ENCODE measurements around the gene OGDHL. TPM values are rescaled to one million over a fixed set of nuclear protein-coding genes. Genes with fewer than 3 reads are reported as not detected.
"Not testable (repeated sequence)": the region's sequence is repeated elsewhere in the genome, so short reads cannot be mapped to it uniquely, and the experiment has no call there.

OGDHL gene
- total RNA-seq, 2 donors from 2014 or later = 1.1 to 1.3 TPM

GRCh38 chr10:49743464-49744075 is 18.6 kb downstream of the OGDHL start:
- DNase-seq (no peak), ATAC-seq (no peak)
- intact Hi-C loops (cut with DNase I, micrococcal nuclease) = no loop called here

DNA sequence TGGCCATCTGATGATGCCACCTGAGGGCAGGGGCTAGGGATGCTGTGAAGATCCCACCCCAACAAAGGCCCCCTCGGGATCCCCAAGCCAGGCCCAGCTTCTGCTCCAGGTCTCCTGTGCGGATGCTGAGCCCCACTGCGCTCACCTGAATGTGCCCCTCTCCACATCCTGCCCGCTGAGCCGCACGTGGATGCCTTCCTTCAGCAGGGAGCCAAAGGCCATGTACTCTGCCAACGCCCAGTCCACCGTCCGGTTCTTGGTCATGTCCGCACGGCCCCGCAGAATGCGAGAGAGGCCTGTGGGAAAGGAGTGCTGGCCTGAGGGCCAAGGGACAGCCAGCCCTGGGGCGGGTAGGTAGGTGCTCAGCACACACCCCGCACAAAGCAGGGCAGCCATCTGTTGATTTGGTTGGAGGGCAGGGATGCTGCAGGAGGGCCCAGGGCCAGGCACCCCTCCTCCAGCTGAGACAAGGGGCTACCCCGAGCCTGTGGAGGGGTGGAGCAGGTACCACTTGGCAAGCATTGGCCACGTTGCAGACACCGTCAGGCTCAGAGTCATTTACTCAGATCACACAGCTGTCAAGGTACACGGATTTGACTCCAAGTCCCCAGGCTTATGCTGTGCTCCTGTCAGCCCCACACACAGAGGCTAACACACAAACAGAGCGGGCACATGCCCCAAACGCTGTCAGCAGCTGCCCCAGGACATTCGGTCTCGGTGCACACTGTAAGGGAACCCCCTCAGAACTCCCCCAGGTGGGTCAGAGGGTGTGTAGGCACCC is 19.2 kb downstream of the OGDHL start:
- no peak for DNase-seq
- intact Hi-C loops (cut with DNase I, micrococcal nuclease) = no loop called here

GRCh38 chr10:49741108-49741995 is 20.8 kb downstream of the OGDHL start:
- ATAC-seq = no peak
- no peak for DNase-seq
- intact Hi-C loops (cut with DNase I, micrococcal nuclease) = no loop called here

More for the DNA sequence above, 19.2 kb downstream of the OGDHL start:
- ATAC-seq = no peak

DNA sequence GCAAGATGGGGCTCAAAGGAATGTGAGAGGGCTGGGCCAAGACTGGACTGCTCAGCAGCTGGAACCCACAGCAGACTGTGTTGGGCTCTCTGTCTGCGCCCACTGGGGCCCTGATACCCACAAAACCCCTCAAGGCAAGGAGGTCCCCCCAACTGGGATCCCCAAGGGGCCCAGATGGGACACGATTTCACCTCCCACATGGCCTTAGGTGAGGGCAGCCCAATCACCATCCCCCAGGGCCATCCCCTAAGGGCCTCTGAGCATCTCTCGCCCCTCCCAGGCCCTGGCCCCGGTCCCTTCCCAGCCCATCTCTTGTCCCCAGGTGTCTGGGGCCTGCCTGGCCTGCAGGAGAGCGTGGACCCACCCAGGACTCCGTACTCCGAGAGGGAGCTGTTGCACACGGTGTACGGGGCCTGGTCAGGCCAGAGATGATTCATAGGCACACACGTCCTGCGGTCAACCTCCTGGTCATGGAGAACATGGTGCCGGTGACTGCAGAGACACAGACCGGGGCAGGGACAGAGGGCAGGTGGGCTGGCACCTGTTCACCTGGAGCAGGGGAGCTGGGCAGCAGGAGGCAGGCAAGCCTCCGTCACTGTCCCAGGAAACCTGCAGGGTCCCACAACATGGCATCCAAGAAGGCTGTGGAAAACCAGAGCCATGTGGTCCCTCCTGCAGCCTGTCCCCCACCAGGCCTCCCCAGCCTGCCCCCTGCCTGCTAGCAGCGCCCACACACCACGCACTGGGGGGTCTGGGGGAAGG is 21.6 kb downstream of the OGDHL start:
- no peak for ATAC-seq
- intact Hi-C loops (cut with DNase I, micrococcal nuclease) = no loop called here
- DNase-seq = no peak

DNA sequence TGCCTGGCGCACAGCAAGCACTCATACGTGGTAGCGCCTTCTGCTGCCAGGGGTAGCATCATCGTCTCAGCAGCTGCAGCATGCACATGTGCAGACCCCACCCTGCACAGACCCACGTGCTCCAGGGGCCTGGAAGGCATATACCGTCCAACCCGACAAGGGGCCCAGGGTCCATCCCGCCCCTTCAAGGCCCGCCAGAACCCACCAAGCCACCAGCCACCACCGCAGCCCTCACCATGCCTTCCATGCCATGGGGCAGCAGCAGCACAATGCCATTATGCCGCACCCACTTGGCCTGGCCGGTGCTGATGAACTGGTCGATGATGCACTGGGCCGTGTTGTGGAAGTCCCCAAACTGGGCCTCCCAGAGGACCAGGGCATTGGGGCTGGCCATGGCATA is 22.7 kb downstream of the OGDHL start:
- intact Hi-C loops (cut with DNase I, micrococcal nuclease) = no loop called here
- DNase-seq (no peak), ATAC-seq (no peak)

- intact Hi-C loops (cut with DNase I, micrococcal nuclease) = no loop called here
- DNase-seq = no peak
- no peak for ATAC-seq
Measured at GRCh38 chr10:49738616-49739360, 23.3 kb downstream of the OGDHL start.

GRCh38 chr10:49737474-49738201 is 24.5 kb downstream of the OGDHL start:
- intact Hi-C loops (cut with DNase I, micrococcal nuclease) = no loop called here
- no peak for DNase-seq
- ATAC-seq = no peak

DNA sequence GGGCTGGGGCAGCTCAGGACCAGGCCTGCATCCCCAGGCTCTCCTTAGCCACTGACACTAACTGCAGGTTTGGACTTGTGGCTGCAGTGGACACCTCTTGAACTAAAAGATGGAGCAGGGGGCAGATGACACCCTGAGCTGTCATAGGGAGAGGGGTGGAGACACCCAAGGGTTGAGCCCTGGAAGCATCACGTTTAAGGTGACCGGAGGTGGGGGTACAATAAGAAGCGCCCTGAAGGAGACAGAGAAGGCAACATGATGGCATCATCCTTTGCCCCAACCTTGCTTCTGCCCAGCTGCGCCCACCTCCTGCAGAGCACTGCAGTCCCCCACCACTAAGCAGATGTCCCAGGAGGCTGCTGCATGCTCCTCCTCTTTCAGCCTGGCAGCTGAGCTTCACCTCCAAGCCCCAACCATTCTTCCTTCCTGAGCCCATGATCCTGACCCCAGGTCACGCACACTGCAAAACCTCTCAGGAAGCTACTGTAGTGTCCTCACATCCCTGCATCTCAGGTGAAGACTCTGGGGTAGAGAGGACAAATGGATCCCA is 25.5 kb downstream of the OGDHL start:
- no peak for DNase-seq
- ATAC-seq = no peak
- intact Hi-C loops (cut with DNase I, micrococcal nuclease) = no loop called here

DNA sequence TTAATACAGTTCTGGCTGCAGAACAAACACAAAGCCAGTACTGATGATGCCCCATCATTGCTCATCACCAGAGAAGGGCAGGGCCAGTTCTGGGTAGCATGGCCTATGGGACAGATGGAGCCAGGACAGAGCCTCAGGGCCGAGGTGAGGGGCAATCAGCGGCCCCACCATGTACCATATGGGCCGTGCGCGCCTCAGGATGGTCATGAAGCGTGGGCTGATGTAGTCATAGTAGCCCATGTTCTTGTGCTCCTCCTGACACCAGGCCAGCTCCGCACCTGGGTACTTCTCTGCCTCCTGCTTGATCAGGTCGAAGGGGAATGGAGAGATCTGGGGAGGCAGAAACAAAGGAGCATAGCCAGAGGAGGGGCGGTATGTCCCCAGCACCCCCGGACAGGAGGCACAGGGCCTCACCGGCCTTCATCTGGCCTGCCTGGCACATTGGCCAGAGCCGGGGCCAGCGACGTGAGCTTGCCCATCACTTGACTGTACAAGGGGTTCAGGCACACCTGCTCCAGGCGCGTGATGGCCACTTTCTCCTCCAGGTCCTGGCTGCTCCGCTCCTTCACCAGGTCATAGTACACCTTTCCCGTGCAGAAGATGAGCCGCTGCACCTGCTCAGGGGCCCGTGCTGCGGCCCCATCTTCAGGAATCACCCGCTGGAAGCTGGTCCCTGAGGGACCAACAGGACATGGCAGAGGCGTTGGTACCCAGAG is 26.1 kb downstream of the OGDHL start:
- DNase-seq = no peak
- no peak for ATAC-seq
- intact Hi-C loops (cut with DNase I, micrococcal nuclease) = no loop called here

- intact Hi-C loops (cut with DNase I, micrococcal nuclease) = no loop called here
- ATAC-seq (no peak), DNase-seq (no peak)
Measured at GRCh38 chr10:49735161-49735560, 27.0 kb downstream of the OGDHL start.

- peak; percentile 98 for ATAC-seq
- intact Hi-C loops (cut with DNase I, micrococcal nuclease) = no loop called here
- DNase-seq = peak; percentile 35 to 59
Measured at GRCh38 chr10:49734676-49735075, 27.4 kb downstream of the OGDHL start.

DNA sequence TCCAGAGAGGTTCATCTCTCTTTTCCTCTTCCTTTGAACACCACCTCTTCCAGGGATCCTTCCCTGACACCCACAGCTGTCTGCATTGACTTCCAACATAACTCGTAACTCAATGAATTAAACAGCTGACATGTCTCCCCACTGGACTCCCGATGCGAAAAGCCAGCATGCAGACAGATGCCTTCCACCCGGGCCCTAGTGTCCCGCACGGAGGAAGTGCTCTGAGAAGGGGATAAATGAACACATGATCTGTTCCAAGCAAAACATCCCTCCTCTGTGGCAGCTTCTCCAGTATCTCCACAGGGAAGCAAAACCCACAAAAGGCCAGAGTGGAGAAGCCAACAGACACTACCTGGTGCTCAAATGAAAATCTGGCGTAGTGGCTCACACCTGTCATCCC is 28.3 kb downstream of the OGDHL start:
- ATAC-seq (no peak), DNase-seq (no peak)
- intact Hi-C loops (cut with DNase I, micrococcal nuclease) = no loop called here

GRCh38 chr10:49726593-49726992 is 35.5 kb downstream of the OGDHL start:
- no peak for ATAC-seq
- intact Hi-C loops (cut with DNase I, micrococcal nuclease) = no loop called here
- DNase-seq = no peak

GRCh38 chr10:49715157-49715556 is 47.0 kb downstream of the OGDHL start:
- ATAC-seq; intact Hi-C loops (cut with DNase I, micrococcal nuclease); DNase-seq: not testable (repeated sequence)

DNA sequence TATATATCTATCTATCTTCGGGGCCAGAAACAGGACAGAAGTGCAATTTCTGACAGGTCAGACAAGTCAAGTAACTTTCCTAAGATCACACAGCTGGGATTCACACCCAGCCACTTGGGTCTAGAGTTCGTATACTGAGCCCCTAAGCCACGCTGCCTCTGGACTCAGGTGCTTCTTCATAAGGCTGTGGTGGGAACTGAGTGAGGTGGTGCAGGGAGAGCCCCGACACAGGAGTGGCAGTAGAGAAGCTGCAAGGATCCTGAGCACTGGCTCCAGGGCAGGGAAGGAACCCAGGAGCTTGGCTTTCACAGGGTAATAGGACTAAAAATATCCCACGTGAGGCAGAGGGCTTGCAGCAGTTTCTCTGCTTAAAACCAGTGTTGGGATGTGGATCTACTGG is 48.9 kb downstream of the OGDHL start:
- ATAC-seq (no peak), DNase-seq (no peak)
- intact Hi-C loops (cut with DNase I, micrococcal nuclease) = no loop called here

DNA sequence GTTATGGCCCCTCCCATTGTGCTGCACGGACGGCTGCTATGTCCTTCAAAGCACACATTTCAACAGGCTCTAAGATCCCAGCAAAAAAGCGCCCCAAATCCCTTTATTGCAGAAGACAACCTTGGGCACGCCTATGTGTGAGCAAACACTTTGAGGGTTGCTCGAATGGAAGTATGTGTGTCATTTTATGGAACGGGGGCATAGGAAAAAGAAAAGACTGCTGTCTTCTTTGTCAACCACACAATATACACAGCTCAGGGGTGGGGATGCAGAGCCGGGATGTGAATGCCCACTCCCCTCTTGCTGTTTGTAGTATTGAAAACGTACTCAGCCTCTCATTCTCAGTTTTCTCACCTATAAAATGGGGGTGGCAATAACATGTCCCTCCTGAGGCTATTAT is 50.6 kb downstream of the OGDHL start:
- DNase-seq = no peak
- ATAC-seq = no peak
- intact Hi-C loops (cut with DNase I, micrococcal nuclease) = no loop called here

DNA sequence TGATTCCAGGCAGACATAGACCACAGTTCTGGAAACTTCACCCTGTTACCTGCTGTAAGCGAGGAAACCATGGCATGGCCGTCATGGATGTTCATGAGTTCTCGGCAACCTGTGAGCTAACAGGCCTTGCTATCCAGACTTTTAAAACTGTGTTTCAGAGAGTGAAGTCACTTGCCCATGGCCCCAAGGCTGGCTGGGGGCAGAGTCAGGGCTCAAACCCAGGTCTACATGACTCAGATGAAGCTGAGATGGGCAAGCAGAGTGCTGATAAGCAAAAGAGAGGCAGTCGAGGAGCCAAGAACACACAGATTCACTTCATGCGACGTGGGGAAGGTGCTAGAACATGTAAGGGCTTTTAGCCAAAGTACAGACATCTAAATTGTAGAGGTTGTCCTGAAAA is 51.2 kb downstream of the OGDHL start:
- no peak for ATAC-seq
- no peak for DNase-seq
- intact Hi-C loops (cut with DNase I, micrococcal nuclease) = no loop called here

All from left colon (tissue), 2 donors.